BJ (cell line): Measurements from ENCODE around the gene FBXO28. TPM values are rescaled to one million over a fixed set of nuclear protein-coding genes. Genes with fewer than 3 reads are reported as not detected.

Experiments
- CTCF ChIA-PET: fragments of 350-600 bp; formaldehyde crosslinking; extraction: SDS; loops from one replicate; lab custom pipeline; 2021; ENCODE audit warnings: antibody characterized with exemption, inconsistent platforms; lab: Yijun Ruan, JAX
- POLR2A ChIA-PET: fragments of 300-600 bp; sonication (Branson Sonifier 250); formaldehyde crosslinking; extraction: SDS; loops from one replicate; lab custom pipeline; 2021; ENCODE audit warnings: antibody characterized with exemption; lab: Charles Lee
- DNase-seq: peaks from one replicate; pipeline ENCODE4 v3.0.0-alpha.2; 2011; ENCODE audit warnings: low read depth
- H3K27me3 ChIP-seq: 2 replicates; pipeline ENCODE4 v1.6.0; 2011; ENCODE audit warnings: low read length; ENCODE audit not compliant: control insufficient read depth, insufficient read depth
- H3K36me3 ChIP-seq: 2 replicates; pipeline ENCODE4 v1.5.1; 2011; ENCODE audit warnings: low read length; ENCODE audit not compliant: control insufficient read depth, insufficient read depth
- H3K4me3 ChIP-seq: 2 replicates; pipeline ENCODE4 v1.5.1; 2011; ENCODE audit warnings: low read depth, mild to moderate bottlenecking, control low read depth, low read length
- CTCF ChIP-seq: IDR thresholded peaks from 2 replicates; pipeline ENCODE4 v1.5.1; 2011; ENCODE audit warnings: low read depth, mild to moderate bottlenecking, control low read depth, inconsistent platforms, low read length, moderate library complexity; ENCODE audit not compliant: insufficient read depth
- polyA plus RNA-seq: library from polyadenylated mRNA; depleted of rRNA; stranded (reverse); fragments of >200 nt; gene quantifications from 2 replicates; pipeline ENCODE4 v1.2.3, GENCODE V29; 2011

FBXO28 gene
- polyA plus RNA-seq, 1 experiment: 10.8 TPM

- ChIA-PET POLR2A (no interaction called here), CTCF (interaction anchor here (0.7 to 1.4 kb wide), 4 partner anchors 8 to 19 kb away, joined by 3 read pairs; no protein-coding TSS in a partner anchor)
- Histone ChIP-seq H3K27me3 (no peaks in the 10 kb centered on the region), H3K36me3 (no peaks in the 10 kb centered on the region), H3K4me3 (no peak overlapping the region)
- no peak for DNase-seq
- no peak for TF ChIP-seq CTCF
Observed at GRCh38 chr1:224173523-224173922, 59.6 kb downstream of the FBXO28 start.

GRCh38 chr1:224175617-224176016, 61.7 kb downstream of the FBXO28 start:
- CTCF ChIA-PET: interaction anchor here (0.6 kb wide), 1 partner anchor 29 kb away, joined by 3 read pairs; no protein-coding TSS in a partner anchor

GRCh38 chr1:224177356-224177999, 63.6 kb downstream of the FBXO28 start:
- DNase-seq: no peak
- no peaks in the 10 kb centered on the region for H3K27me3 ChIP-seq
- no peak for TF ChIP-seq CTCF
- H3K36me3 ChIP-seq: no peaks in the 10 kb centered on the region
- POLR2A ChIA-PET: no interaction called here
- H3K4me3 ChIP-seq: no peak overlapping the region
- CTCF ChIA-PET: interaction anchor here (0.6 to 1.0 kb wide), 3 partner anchors 9 to 149 kb away, joined by 3 read pairs; no protein-coding TSS in a partner anchor

More at GRCh38 chr1:224175617-224176016, 61.7 kb downstream of the FBXO28 start:
- Histone ChIP-seq H3K36me3 (no peaks in the 10 kb centered on the region), H3K4me3 (no peak overlapping the region), H3K27me3 (no peaks in the 10 kb centered on the region)
- DNase-seq: no peak
- POLR2A ChIA-PET: no interaction called here
- no peak for TF ChIP-seq CTCF

- ChIA-PET CTCF (interaction anchor here (1.0 kb wide), 1 partner anchor 9 kb away, joined by 3 read pairs; no protein-coding TSS in a partner anchor), POLR2A (no interaction called here)
- Histone ChIP-seq H3K36me3 (no peaks in the 10 kb centered on the region), H3K27me3 (no peaks in the 10 kb centered on the region), H3K4me3 (no peak overlapping the region)
- DNase-seq: no peak
- TF ChIP-seq CTCF: no peak
Observed at GRCh38 chr1:224178894-224179293, 65.0 kb downstream of the FBXO28 start.

- CTCF ChIA-PET: interaction anchor here (0.6 kb wide), 1 partner anchor 8 kb away, joined by 3 read pairs; no protein-coding TSS in a partner anchor
- POLR2A ChIA-PET: no interaction called here
- DNase-seq: no peak
- no peak overlapping the region for H3K4me3 ChIP-seq
- no peak for TF ChIP-seq CTCF
- H3K27me3 ChIP-seq: no peaks in the 10 kb centered on the region
- peaks cover 1% of the 10 kb centered on the region; the same call in 1 of the 2 replicates for H3K36me3 ChIP-seq
Observed at GRCh38 chr1:224180783-224181452, 67.0 kb downstream of the FBXO28 start.
